ENCODE results near the gene ZACN. TPM values are rescaled to one million over a fixed set of nuclear protein-coding genes. Genes with fewer than 3 reads are reported as not detected.

ZACN gene
- total RNA-seq, 4 donors from 2014 or later: 0.13 TPM; not detected in 3

DNA sequence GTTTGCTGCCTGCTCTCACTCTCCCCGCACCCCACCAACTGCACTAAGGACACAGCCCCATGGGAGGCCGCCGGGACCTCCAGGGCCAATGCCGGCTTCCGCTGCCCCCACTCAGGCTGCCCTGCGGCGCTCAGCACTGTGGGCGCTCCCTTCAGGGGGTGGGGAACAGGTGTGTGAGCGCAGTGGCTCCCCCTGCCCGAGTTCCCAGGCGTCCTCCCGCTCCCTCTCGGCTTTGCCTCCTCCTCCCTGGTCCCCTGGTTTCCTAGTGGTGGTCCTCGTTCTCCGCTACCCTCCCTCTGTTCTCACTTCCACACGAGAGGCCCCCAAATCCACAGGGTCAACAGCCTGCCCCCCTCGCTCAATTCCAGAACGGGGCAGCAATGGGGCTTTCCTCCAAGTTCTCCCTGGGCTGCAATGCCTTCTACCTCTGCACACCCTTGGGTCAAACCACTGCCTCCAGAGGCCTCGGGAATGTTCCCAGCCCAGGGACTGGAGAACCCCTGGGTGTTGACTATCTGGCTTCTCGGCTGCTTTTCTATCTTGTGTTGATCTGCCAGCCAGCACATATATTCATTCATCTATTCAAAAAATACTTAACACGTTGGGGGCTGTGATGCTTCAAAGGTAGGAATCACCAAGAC is 52.2 kb downstream of the ZACN start:
- Histone ChIP-seq H3K27ac (replicated peaks in 1 of 4) (no peak overlapping the region), H3K9me3 (no peaks in the 10 kb centered on the region), H3K4me3 (no peak overlapping the region), H3K36me3 (no peaks in the 10 kb centered on the region), H3K4me1 (peaks cover 0 to 2% (median 0%) of the 10 kb centered on the region in 4 donors), H3K27me3 (peaks cover 0 to 60% (median 31%) of the 10 kb centered on the region in 4 donors)
- no peak for DNase-seq (ENCODE audit: extremely low spot score)
- TF ChIP-seq, protein P1, sequence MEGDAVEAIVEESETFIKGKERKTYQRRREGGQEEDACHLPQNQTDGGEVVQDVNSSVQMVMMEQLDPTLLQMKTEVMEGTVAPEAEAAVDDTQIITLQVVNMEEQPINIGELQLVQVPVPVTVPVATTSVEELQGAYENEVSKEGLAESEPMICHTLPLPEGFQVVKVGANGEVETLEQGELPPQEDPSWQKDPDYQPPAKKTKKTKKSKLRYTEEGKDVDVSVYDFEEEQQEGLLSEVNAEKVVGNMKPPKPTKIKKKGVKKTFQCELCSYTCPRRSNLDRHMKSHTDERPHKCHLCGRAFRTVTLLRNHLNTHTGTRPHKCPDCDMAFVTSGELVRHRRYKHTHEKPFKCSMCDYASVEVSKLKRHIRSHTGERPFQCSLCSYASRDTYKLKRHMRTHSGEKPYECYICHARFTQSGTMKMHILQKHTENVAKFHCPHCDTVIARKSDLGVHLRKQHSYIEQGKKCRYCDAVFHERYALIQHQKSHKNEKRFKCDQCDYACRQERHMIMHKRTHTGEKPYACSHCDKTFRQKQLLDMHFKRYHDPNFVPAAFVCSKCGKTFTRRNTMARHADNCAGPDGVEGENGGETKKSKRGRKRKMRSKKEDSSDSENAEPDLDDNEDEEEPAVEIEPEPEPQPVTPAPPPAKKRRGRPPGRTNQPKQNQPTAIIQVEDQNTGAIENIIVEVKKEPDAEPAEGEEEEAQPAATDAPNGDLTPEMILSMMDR (IDR thresholded peaks at IDR 0.05): no peak
- TF ChIP-seq POLR2AphosphoS5 (IDR thresholded peaks at IDR 0.05) (no peak), POLR2A (IDR thresholded peaks at IDR 0.05; ENCODE audit: low read depth) (no peak), EP300 (IDR thresholded peaks at IDR 0.05) (no peak)
- intact Hi-C loops (cut with DNase I): no loop called here
- WGBS: 66% methylated on average over 21 of the region's 21 CpGs

DNA sequence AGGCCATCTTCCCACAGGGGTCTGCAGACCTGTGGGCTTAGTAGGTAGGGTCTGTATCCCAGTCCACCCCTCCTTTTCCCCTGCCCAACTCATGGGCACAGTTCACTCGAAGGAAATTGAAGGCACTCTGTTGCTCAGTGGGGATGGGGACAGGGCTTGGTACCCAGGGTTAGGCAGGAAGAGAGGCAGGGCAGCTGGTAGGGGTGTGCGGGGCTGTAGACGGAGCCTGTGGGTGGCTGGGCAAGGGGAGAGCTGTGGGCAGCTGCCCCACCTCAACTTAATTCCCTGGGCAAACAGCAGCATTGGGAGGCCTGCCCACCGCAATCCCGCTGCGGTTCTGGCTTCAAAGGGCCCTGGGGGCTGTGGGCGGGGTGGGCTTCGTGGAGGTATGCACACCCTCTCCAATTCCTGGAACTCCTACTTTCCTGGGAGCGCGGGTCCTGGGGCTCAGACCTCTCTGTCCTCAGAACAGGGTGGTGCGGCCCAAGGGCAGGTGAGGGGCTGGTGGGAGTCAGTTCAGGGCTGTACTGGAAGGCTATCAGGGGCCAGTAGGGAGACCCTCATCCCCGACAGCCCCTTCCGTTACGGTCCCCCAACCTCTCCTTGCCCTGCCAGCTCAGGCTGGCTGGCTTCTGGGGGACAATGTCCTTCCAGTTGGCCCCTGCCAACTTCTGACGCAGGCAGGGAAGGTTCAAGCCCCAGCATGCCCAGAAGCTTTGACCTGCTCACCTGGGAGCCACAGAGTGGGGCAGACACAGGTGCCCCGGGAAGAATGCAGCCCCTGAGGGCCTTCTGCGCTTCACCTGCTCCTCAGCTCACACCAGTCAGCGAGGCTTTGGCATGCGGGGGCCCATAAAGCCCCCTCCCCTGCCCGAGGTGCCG is 53.0 kb downstream of the ZACN start:
- no peaks in the 10 kb centered on the region for H3K9me3 ChIP-seq
- 75% methylated on average over 12 of the region's 21 CpGs for WGBS
- H3K36me3 ChIP-seq: no peaks in the 10 kb centered on the region
- no peak overlapping the region for H3K4me3 ChIP-seq
- no peak for DNase-seq (ENCODE audit: extremely low spot score)
- H3K27me3 ChIP-seq: peaks cover 0 to 67% (median 36%) of the 10 kb centered on the region in 4 donors
- TF ChIP-seq POLR2AphosphoS5 (IDR thresholded peaks at IDR 0.05): no peak
- TF ChIP-seq, protein P1 (IDR thresholded peaks at IDR 0.05): no peak
- TF ChIP-seq EP300 (IDR thresholded peaks at IDR 0.05): no peak
- no peak for TF ChIP-seq POLR2A (IDR thresholded peaks at IDR 0.05; ENCODE audit: low read depth)
- H3K4me1 ChIP-seq: peaks cover 0 to 2% (median 0%) of the 10 kb centered on the region in 4 donors
- H3K27ac ChIP-seq (replicated peaks in 1 of 4): no peak overlapping the region
- intact Hi-C loops (cut with DNase I): no loop called here

Small RNAs within 50 kb of the gene (small RNA-seq; reads per million reads assigned to genes)
- gene MIR6868: 0 reads per million in 3 donors

Other genes starting within 250 kb of the ZACN start
- gene UNC13D, start 234.8 kb upstream of the ZACN start, total RNA-seq: 1 to 10 TPM; 5.9 to 10.0 (median 9.0) TPM
- 10 to 100 TPM; 48.2 to 95.8 (median 85.2) TPM for gene WBP2, start 223.8 kb upstream of the ZACN start, total RNA-seq
- gene TRIM47, start 200.6 kb upstream of the ZACN start, total RNA-seq: 100 to 1,000 TPM in 1 of 4 donors, 10 to 100 TPM in 3; 67.8 to 147 (median 81.9) TPM
- gene TRIM65, start 182.2 kb upstream of the ZACN start, total RNA-seq: 10 to 100 TPM; 13.3 to 36.4 (median 27.4) TPM
- gene MRPL38, start 174.3 kb upstream of the ZACN start, total RNA-seq: 10 to 100 TPM; 32.5 to 61.7 (median 44.1) TPM
- gene FBF1, start 138.1 kb upstream of the ZACN start, total RNA-seq: 10 to 100 TPM in 2 of 4 donors, 1 to 10 TPM in 2; 7.8 to 15.0 (median 10.4) TPM
- 10 to 100 TPM; 45.3 to 57.4 (median 48.9) TPM for gene ACOX1, start 100.0 kb upstream of the ZACN start, total RNA-seq
- gene TEN1, start 99.9 kb upstream of the ZACN start, total RNA-seq: 10 to 100 TPM in 3 of 4 donors, 1 to 10 TPM in 1; 4.6 to 11.3 (median 10.7) TPM
- gene CDK3, start 78.3 kb upstream of the ZACN start, total RNA-seq: 1 to 10 TPM in 2 of 4 donors, under 1 TPM in 1, not detected in 1; 0.65 to 2.2 (median 1.2) TPM
- gene EVPL, start 51.9 kb upstream of the ZACN start, total RNA-seq: 1 to 10 TPM in 2 of 4 donors, under 1 TPM in 2; 0.19 to 2.1 (median 1.1) TPM
- gene SRP68, start 6.7 kb upstream of the ZACN start, total RNA-seq: 10 to 100 TPM; 41.9 to 56.9 (median 50.0) TPM
- gene GALR2, start 4.4 kb upstream of the ZACN start, total RNA-seq: under 1 TPM in 1 of 4 donors, not detected in 3; 0.50 TPM
- 10 to 100 TPM; 65.2 to 94.4 (median 77.1) TPM for gene EXOC7, start 24.6 kb downstream of the ZACN start, total RNA-seq
- gene FOXJ1, start 62.1 kb downstream of the ZACN start, total RNA-seq: under 1 TPM in 1 of 4 donors, not detected in 3; 0.32 TPM
- 1 to 10 TPM; 2.1 to 8.1 (median 4.8) TPM for gene RNF157, start 161.3 kb downstream of the ZACN start, total RNA-seq
- gene UBALD2, start 186.2 kb downstream of the ZACN start, total RNA-seq: 10 to 100 TPM in 3 of 4 donors, 1 to 10 TPM in 1; 9.1 to 16.2 (median 12.4) TPM
- gene QRICH2, start 229.1 kb downstream of the ZACN start, total RNA-seq: 1 to 10 TPM; 1.7 to 2.6 (median 2.1) TPM